ENCODE measurements around the gene MOB3B. TPM values are rescaled to one million over a fixed set of nuclear protein-coding genes. Genes with fewer than 3 reads are reported as not detected.
"Not testable (repeated sequence)": the region's sequence is repeated elsewhere in the genome, so short reads cannot be mapped to it uniquely, and the experiment has no call there.

Gene MOB3B
- total RNA-seq, 2 donors from 2014 or later: 1.2 to 1.6 TPM

DNA sequence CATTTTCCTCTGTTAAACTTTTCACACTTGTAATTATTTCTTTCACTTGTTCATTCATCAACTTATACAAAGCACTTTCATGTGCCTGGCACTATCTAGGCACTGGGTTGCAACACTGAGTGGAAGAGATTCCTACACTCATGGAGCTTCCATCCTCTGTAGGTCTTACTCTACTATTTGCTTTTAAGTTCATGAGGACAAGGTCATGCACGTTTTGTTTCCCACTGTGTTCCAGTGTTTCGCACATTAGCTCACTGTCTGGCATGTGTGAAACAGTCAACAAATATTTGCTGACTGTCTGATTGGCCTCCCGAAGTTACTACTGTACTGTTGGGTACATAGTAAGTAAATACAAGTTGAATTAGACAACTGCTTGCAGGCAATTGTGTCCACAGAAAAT lies 93.4 kb downstream of the MOB3B start:
- ATAC-seq: no peak
- no peak for DNase-seq
- intact Hi-C loops (cut with DNase I): no loop called here

- intact Hi-C loops (cut with DNase I): no loop called here
- no peak for ATAC-seq
Measured at GRCh38 chr9:27433631-27434325, 95.8 kb downstream of the MOB3B start.

GRCh38 chr9:27432308-27432707 lies 97.3 kb downstream of the MOB3B start:
- ATAC-seq (no peak), DNase-seq (no peak)
- intact Hi-C loops (cut with DNase I): no loop called here

More at GRCh38 chr9:27433631-27434325, 95.8 kb downstream of the MOB3B start:
- no peak for DNase-seq

DNA sequence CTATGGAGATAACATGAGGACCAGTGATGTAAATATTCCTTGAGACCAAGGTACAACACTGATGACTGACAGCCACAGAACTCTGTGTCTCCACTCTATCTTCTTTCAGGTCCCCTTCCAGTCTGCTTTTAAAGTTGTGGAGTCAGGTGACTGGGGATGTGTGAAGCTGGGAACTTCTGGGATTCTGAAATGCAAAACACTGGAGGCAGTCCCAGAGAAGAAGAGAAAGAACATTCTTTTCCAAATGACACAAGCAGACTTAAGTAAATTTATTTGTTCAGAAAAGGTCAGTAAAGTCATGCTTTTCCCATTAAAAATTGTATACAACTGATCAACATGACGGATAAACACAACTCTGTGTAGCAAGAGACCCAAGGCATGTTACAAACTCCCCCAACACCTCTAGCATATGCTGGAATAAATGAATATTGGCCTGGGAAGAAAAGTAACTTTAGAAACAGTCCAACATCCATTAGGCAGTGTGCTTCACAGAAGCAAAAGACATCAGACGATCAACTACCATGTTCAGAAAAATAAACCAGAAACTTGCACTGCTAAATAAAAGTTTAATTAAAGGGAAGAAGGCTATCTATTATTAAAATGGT lies 98.0 kb downstream of the MOB3B start:
- no peak for ATAC-seq
- intact Hi-C loops (cut with DNase I): no loop called here
- DNase-seq: no peak

DNA sequence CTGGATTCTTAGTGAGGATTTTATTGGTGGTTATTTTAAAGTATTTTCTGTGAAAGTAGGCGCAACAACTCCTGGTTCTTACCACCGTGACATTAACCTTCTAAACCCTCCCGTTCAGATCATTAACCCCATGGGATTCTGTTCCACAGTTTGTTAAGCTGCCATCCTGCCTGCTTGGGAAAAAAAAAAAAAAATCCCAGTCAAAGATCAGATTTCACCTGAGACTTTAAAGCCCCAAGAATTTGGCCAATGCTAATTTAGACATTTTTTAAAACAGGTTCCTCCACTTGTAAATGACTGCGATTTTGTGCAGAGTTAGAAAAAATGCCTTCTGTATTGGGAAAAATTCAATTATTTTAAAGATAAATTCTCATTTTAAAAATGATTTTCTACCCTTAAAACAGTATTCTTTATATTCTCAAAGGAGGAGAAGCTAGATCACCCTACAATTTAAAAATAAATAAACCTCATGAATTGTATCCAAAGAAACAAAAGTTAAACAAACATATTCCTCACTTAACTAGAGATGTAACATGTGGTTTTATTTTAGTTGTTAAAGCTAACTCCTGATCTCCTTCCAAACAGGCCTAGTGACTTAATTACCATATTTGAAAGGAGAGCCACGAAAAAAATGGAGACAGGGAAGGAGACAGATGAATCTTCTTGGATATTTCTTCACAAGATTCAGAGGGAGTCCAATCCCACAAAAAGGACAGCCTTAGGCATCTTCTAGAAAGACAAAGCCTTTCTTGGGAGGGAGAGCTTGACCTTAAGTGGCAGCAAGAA lies 98.7 kb downstream of the MOB3B start:
- intact Hi-C loops (cut with DNase I): no loop called here
- ATAC-seq: no peak
- no peak for DNase-seq

GRCh38 chr9:27429917-27430316 lies 99.7 kb downstream of the MOB3B start:
- intact Hi-C loops (cut with DNase I): no loop called here
- no peak for ATAC-seq
- no peak for DNase-seq

DNA sequence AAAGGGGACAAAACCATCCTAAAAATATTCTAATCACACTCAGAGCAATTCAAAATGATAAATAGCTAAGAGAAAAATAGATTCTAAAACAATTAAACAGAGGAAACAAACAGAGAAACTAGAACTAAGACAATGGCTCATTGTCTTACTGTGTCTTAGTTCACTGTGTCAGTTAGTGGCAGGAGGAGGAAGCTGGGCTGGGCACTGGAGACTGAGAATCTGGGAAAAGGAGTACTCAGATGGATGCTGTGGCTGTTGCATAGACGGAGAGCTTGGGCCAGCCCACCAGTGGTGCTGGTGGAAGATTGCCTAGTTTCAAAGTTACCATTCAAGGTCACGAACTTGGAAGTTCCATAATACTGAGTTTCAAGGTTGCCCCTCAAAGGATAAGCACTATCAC lies 100.2 kb downstream of the MOB3B start:
- ATAC-seq (no peak), DNase-seq (no peak)
- intact Hi-C loops (cut with DNase I): no loop called here

- DNase-seq (no peak), ATAC-seq (no peak)
- intact Hi-C loops (cut with DNase I): no loop called here
Measured at GRCh38 chr9:27428551-27428950, 101.1 kb downstream of the MOB3B start.

GRCh38 chr9:27427272-27427643 lies 102.4 kb downstream of the MOB3B start:
- no peak for ATAC-seq
- no peak for DNase-seq
- intact Hi-C loops (cut with DNase I): no loop called here

DNA sequence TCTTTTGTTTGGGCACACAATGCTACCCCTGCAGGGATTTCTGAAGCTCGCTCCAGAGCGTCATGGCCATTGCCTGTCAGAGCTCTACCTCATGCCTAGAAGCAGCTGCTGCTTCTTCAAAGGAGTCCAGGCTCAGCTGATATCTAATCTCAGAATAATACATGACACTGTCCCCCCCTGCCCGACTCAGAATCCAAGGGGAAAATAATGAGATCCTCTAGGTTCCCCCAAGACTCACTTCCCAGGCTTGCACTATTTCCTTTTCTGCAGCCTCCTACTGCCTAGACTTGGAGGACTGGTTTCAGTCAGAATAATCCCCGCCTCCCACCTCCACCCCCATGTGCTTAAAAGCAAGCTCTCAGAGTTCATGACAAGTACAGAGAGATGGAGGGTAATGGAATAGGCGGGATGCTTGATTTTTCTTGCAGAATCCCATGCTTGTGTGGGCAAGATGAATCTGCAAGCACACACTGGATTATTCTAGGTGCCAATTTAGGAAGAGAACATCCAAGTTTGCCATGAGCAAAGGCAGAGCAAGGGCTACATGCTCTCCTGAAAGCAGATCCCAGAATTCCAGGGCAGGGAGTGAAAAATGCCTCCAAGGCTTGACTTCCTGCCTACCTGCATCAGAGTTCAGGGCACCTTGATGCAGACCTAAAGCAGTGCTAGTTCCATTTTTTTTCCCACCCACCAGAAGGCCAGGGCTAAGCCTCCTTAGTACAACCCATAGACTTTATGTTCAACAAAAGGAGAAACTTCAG lies 102.9 kb downstream of the MOB3B start:
- intact Hi-C loops (cut with DNase I): no loop called here
- no peak for DNase-seq
- no peak for ATAC-seq

- DNase-seq: no peak
- intact Hi-C loops (cut with DNase I): no loop called here
- ATAC-seq: no peak
Measured at GRCh38 chr9:27425827-27426510, 103.6 kb downstream of the MOB3B start.

GRCh38 chr9:27423915-27424710 lies 105.5 kb downstream of the MOB3B start:
- intact Hi-C loops (cut with DNase I): no loop called here
- no peak for DNase-seq
- ATAC-seq: no peak

GRCh38 chr9:27422279-27422834 lies 107.3 kb downstream of the MOB3B start:
- no peak for ATAC-seq
- DNase-seq: no peak
- intact Hi-C loops (cut with DNase I): no loop called here

- ATAC-seq: no peak
- intact Hi-C loops (cut with DNase I): no loop called here
- DNase-seq: no peak
Measured at GRCh38 chr9:27421577-27421976, 108.0 kb downstream of the MOB3B start.

GRCh38 chr9:27419558-27419957 lies 110.1 kb downstream of the MOB3B start:
- ATAC-seq; DNase-seq; intact Hi-C loops (cut with DNase I): not testable (repeated sequence)

DNA sequence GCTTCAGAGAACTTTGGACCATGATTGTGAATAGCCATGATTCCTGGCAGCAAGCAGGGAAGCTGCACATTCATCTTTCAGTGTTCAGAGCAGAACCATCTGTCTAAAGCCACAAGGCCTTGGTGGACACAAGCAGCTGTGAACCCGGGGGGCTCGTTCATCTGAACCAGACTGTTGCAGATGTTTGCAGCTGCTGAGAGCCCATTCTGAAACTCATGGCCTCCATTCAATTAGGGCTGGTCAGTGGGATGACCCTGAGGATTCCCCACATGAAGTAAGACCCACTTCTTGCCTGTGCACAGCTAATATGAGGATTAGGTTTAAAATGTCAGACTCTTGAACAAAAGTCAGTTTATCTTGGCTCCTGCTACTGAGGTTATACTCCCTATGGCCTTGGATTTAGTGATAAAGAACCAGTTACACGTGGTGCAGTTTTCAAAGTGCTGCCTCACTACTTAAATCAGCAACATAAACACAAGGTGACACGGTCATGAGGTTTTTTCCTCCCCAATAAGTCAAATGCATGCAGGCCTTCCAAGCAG lies 115.3 kb downstream of the MOB3B start:
- peak; percentile 30 to 92 for ATAC-seq
- intact Hi-C loops (cut with DNase I): no loop called here
- DNase-seq: no peak

GRCh38 chr9:27413511-27414219 lies 115.9 kb downstream of the MOB3B start:
- peak; percentile 41 to 66 for ATAC-seq
- DNase-seq: no peak
- intact Hi-C loops (cut with DNase I): no loop called here

Data from left cardiac atrium (tissue), 4 donors.